Endothelial cell of umbilical vein (primary cell): ENCODE measurements around the gene MAN1A2. TPM values are rescaled to one million over a fixed set of nuclear protein-coding genes. Genes with fewer than 3 reads are reported as not detected.
A peak's percentile ranks its signal among the peaks of the same experiment; 100 is the strongest.

Experiments used
- BruUV-seq: library from RNA; stranded (reverse); fragments of 400-500 nt; replicated peaks from 2 replicates; lab custom pipeline; 2021; lab: Mats Ljungman, UMichigan
- CTCF ChIA-PET: fragments of 300-600, 350-600 bp; sonication (Branson Sonifier 250); formaldehyde crosslinking; loops from one replicate; lab custom pipeline; 2021; ENCODE audit warnings: antibody characterized with exemption, inconsistent platforms; lab: Charles Lee
- POLR2A ChIA-PET: fragments of 300-600, 350-600 bp; sonication (Branson Sonifier 250); formaldehyde crosslinking; loops from one replicate; lab custom pipeline; 2021; ENCODE audit warnings: antibody characterized with exemption, inconsistent platforms; lab: Charles Lee
- DNase-seq: peaks from one replicate; pipeline ENCODE4 v3.0.0-alpha.2; 2011; ENCODE audit warnings: low read depth, low spot score
- FAIRE-seq: peaks from 2 replicates; lab custom pipeline; 2011; peaks lifted over from hg19 to GRCh38; lab: Jason Lieb, UNC
- H2AFZ ChIP-seq: 2 replicates; pipeline ENCODE4 v1.6.0; 2012; ENCODE audit warnings: low read depth, low read length, control low read depth, inconsistent platforms
- H3K27ac ChIP-seq: 2 replicates; pipeline ENCODE4 v1.5.1; 2011; ENCODE audit warnings: low read depth, mild to moderate bottlenecking, control low read depth, low read length, moderate library complexity; ENCODE audit not compliant: insufficient read depth
- H3K27me3 ChIP-seq, 2 experiments: 2 replicates each; pipeline versions ENCODE4 v1.6.0 to v1.6.1; 2011; ENCODE audit warnings: low read length in 2 of 2, mixed read lengths in 1 of 2; ENCODE audit not compliant: control insufficient read depth in 2 of 2, insufficient read depth in 2 of 2
- H3K36me3 ChIP-seq, 2 experiments: 2 replicates in 1 of 2; 3 replicates in 1 of 2; pipeline ENCODE4 v1.5.1; 2011; ENCODE audit warnings: low read length in 2 of 2, mild to moderate bottlenecking in 1 of 2, moderate library complexity in 1 of 2; ENCODE audit not compliant: control insufficient read depth in 2 of 2, insufficient read depth in 2 of 2; ENCODE audit errors: extremely low read depth in 1 of 2
- H3K4me1 ChIP-seq: 3 replicates; pipeline ENCODE4 v1.5.1; 2011; ENCODE audit warnings: mild to moderate bottlenecking, low read length; ENCODE audit not compliant: control insufficient read depth, insufficient read depth; ENCODE audit errors: extremely low read depth
- H3K4me2 ChIP-seq: 2 replicates; pipeline ENCODE4 v1.6.1; 2011; ENCODE audit warnings: low read length, control low read depth, mixed read lengths; ENCODE audit not compliant: insufficient read depth
- H3K4me3 ChIP-seq, 3 experiments: fragments of 200-600 bp in 1 of 3; sonication (generic), shearing (Covaris generic) in 1 of 3; replicated peaks in 1 of 3; 2 replicates each; pipeline ENCODE4 v1.5.1; 2011 to 2016; ENCODE audit warnings: control low read depth in 3 of 3, low read length in 3 of 3, mild to moderate bottlenecking in 2 of 3, inconsistent platforms in 1 of 3, low read depth in 1 of 3, moderate library complexity in 1 of 3; ENCODE audit not compliant: insufficient read depth in 1 of 3
- H3K79me2 ChIP-seq: 2 replicates; pipeline ENCODE4 v1.6.0; 2012; ENCODE audit warnings: low read length, inconsistent platforms; ENCODE audit not compliant: control insufficient read depth, insufficient read depth
- H3K9ac ChIP-seq: replicated peaks from 2 replicates; pipeline ENCODE3; 2011; ENCODE audit warnings: low read length, control low read depth; ENCODE audit not compliant: insufficient read depth; ENCODE audit errors: extremely low read depth
- H3K9me1 ChIP-seq: replicated peaks from 3 replicates; pipeline ENCODE4 v1.6.0; 2011; ENCODE audit warnings: mild to moderate bottlenecking, low read length; ENCODE audit not compliant: control insufficient read depth, insufficient read depth; ENCODE audit errors: extremely low read depth
- H3K9me3 ChIP-seq: replicated peaks from 2 replicates; pipeline ENCODE4 v1.5.1; 2012; ENCODE audit warnings: low read length, inconsistent platforms; ENCODE audit not compliant: control insufficient read depth, insufficient read depth
- H4K20me1 ChIP-seq: replicated peaks from 2 replicates; pipeline ENCODE3; 2011; ENCODE audit warnings: mild to moderate bottlenecking, low read length; ENCODE audit not compliant: control insufficient read depth, insufficient read depth; ENCODE audit errors: extremely low read depth
- CTCF ChIP-seq, 2 donors: IDR thresholded peaks; 1 replicate in 1 of 2; 2 replicates in 1 of 2; pipeline ENCODE4 v1.5.1; 2011; ENCODE audit warnings: low read length in 2 of 2, mild to moderate bottlenecking in 2 of 2, moderate library complexity in 2 of 2, control low read depth in 1 of 2, inconsistent platforms in 1 of 2, low read depth in 1 of 2; ENCODE audit not compliant: insufficient read depth in 1 of 2; ENCODE audit errors: extremely low read depth in 1 of 2
- EZH2 ChIP-seq: IDR thresholded peaks from 2 replicates; pipeline ENCODE4 v1.6.1; 2012; ENCODE audit warnings: borderline replicate concordance, low read depth, mild to moderate bottlenecking, moderate library complexity, low read length, inconsistent platforms; ENCODE audit not compliant: severe bottlenecking
- FOS ChIP-seq: IDR thresholded peaks from 2 replicates; pipeline ENCODE4 v1.6.1; 2011; ENCODE audit warnings: mild to moderate bottlenecking, low read length, moderate library complexity, borderline replicate concordance; ENCODE audit not compliant: insufficient read depth
- GATA2 ChIP-seq: IDR thresholded peaks from 2 replicates; pipeline ENCODE4 v1.7.0; 2011; ENCODE audit warnings: low read depth, mild to moderate bottlenecking, moderate library complexity, mixed read lengths, low read length; ENCODE audit not compliant: insufficient read length, insufficient read depth
- JUN ChIP-seq: IDR thresholded peaks from 2 replicates; pipeline ENCODE4 v1.6.1; 2011; ENCODE audit warnings: borderline replicate concordance, low read depth; ENCODE audit not compliant: insufficient read length, insufficient read depth
- MYC ChIP-seq: IDR thresholded peaks from one replicate; pipeline ENCODE4 v1.6.1; 2011; ENCODE audit warnings: mild to moderate bottlenecking, low read depth, low read length
- POLR2A ChIP-seq: IDR thresholded peaks from 2 replicates; pipeline ENCODE4 v1.6.1; 2012; ENCODE audit warnings: low read depth, mild to moderate bottlenecking, control low read depth, low read length
- POLR2AphosphoS5 ChIP-seq: IDR thresholded peaks from 2 replicates; pipeline ENCODE4 v1.6.1; 2012; ENCODE audit warnings: low read depth, mild to moderate bottlenecking, control low read depth, low read length, moderate library complexity; ENCODE audit not compliant: insufficient read depth
- dilution Hi-C: fragments of 300-500 bp; cut with MboI; formaldehyde crosslinking; loops from one replicate; pipeline ENCODE4 v1.15.0; 2019; ENCODE audit warnings: low sequenced_read_pairs; ENCODE audit not compliant: extremely low pct_ligation_motif_present
- intact Hi-C: fragments of 100-400 bp; cut with micrococcal nuclease; formaldehyde crosslinking; loops from one replicate; pipeline ENCODE4 v1.10.0; 2022
- polyA plus RNA-seq, 4 experiments: library from polyadenylated mRNA; depleted of rRNA in 3 of 4; stranded (reverse) in 3 of 4; unstranded in 1 of 4; fragments of >200 nt; gene quantifications; 2 replicates each; pipeline versions ENCODE4 v1.2.1 to v1.2.3, GENCODE V29; 2011 to 2012; ENCODE audit warnings: missing spikeins in 1 of 4
- total RNA-seq: library from RNA; stranded (reverse); gene quantifications from 2 replicates; pipeline ENCODE4 v1.2.3, GENCODE V29; 2021
- TF ChIP-seq, protein P1 (sequence below): IDR thresholded peaks from 2 replicates; pipeline ENCODE4 v1.6.1; 2011; ENCODE audit not compliant: insufficient read depth, insufficient read length

The MAN1A2 gene
- total and polyA plus RNA-seq, 2 donors (not counting 3 experiments of a cell fraction or from before 2014, with no cell fraction given), result 13.5 to 36.2 TPM

DNA sequence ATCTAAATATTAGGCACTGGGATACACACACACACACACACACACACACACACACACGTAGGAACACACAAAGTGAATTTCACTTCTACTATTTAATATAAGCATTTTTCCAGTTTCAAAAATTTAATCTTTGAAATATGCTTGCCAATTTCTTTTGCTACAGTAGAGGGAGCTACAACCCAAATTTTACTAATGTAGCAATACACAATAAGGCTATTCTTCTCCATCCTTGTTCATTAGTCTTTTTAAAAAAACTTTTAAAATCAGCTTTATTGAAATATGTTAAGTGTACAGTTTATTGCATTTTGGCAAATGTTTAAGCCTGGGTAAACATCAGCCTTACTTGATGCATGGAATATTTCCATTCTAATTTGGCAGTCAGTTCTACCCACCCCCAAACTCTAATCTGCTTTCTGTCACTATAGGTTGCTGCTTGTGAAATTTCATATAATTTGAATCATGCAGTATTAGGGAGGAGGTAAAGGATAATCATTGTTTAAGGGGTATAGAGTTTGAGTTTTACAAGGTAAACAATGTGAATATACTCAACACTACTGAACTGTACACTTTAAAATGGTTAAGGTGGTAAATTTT is 145.6 kb downstream of the MAN1A2 start:
- intact Hi-C loops, result loop anchor here (1.0 to 5.0 kb wide), 4 partner anchors 146 to 382 kb away; partner anchors contain the start of gene MAN1A2
- no peaks in the 10 kb centered on the region for H3K27me3 ChIP-seq
- H3K4me1 ChIP-seq, result no peaks in the 10 kb centered on the region
- no peaks in the 10 kb centered on the region for H3K9me1 ChIP-seq
- peak; percentile 41 for DNase-seq
- H3K4me2 ChIP-seq, result no peak overlapping the region
- no peak overlapping the region for H2AFZ ChIP-seq
- no peaks in the 10 kb centered on the region for H4K20me1 ChIP-seq
- ChIA-PET CTCF (interaction anchor here (0.7 to 4.6 kb wide), 21 partner anchors 10 to 446 kb away, joined by 3 to 173 read pairs (median 4); no protein-coding TSS in a partner anchor), POLR2A (interaction anchor here (0.6 to 1.1 kb wide), 2 partner anchors 241 to 327 kb away, joined by 3 read pairs; no protein-coding TSS in a partner anchor)
- peak; percentile 35 for FAIRE-seq
- no peak overlapping the region for H3K27ac ChIP-seq
- BruUV-seq, result no TSS peak
- dilution Hi-C loops, result no loop called here
- H3K79me2 ChIP-seq, result no peaks in the 10 kb centered on the region
- H3K4me3 ChIP-seq, result no peak overlapping the region
- peak; percentile 20 to 32 for TF ChIP-seq CTCF (IDR thresholded peaks at IDR 0.05; ENCODE audit: extremely low read depth in 1 of 2, insufficient read depth in 1 of 2, low read depth in 1 of 2, low read length in 2 of 2)
- no peak for TF ChIP-seq GATA2
- TF ChIP-seq MYC, result no peak
- no peaks in the 10 kb centered on the region for H3K9me3 ChIP-seq
- no peak overlapping the region for H3K9ac ChIP-seq
- H3K36me3 ChIP-seq, result peaks cover 0 to 3% of the 10 kb centered on the region in 2 experiments

GRCh38 chr1:117523111-117523510 is 155.9 kb downstream of the MAN1A2 start:
- BruUV-seq, result TSS peak; percentile 18
- H4K20me1 ChIP-seq, result no peaks in the 10 kb centered on the region
- DNase-seq (no peak), FAIRE-seq (no peak)
- no peaks in the 10 kb centered on the region for H3K27me3 ChIP-seq
- dilution Hi-C loops, result no loop called here
- POLR2A ChIA-PET, result no interaction called here
- H3K4me1 ChIP-seq, result no peaks in the 10 kb centered on the region
- no peak overlapping the region for H3K27ac ChIP-seq
- H3K9me1 ChIP-seq, result no peaks in the 10 kb centered on the region
- no peak overlapping the region for H3K4me2 ChIP-seq
- intact Hi-C loops, result loop anchor here (5.0 kb wide), 1 partner anchor 84 kb away; the partner anchor contains the start of gene TENT5C
- CTCF ChIA-PET, result interaction anchor here (1.0 to 1.4 kb wide), 3 partner anchors 10 to 231 kb away, joined by 4 to 6 read pairs (median 5); no protein-coding TSS in a partner anchor
- H2AFZ ChIP-seq, result no peak overlapping the region
- no peak for TF ChIP-seq POLR2AphosphoS5
- no peak for TF ChIP-seq MYC
- TF ChIP-seq CTCF (IDR thresholded peaks at IDR 0.05; ENCODE audit: extremely low read depth in 1 of 2, insufficient read depth in 1 of 2, low read depth in 1 of 2, low read length in 2 of 2), result no peak
- TF ChIP-seq JUN, result no peak
- no peak for TF ChIP-seq FOS
- no peak for TF ChIP-seq GATA2
- no peak for TF ChIP-seq POLR2A
- TF ChIP-seq, protein P1, sequence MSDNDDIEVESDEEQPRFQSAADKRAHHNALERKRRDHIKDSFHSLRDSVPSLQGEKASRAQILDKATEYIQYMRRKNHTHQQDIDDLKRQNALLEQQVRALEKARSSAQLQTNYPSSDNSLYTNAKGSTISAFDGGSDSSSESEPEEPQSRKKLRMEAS, result no peak
- TF ChIP-seq EZH2, result no peak
- H3K9me3 ChIP-seq, result no peaks in the 10 kb centered on the region
- H3K4me3 ChIP-seq, result no peak overlapping the region
- H3K9ac ChIP-seq, result no peak overlapping the region
- peaks cover 0 to 2% of the 10 kb centered on the region in 2 experiments for H3K36me3 ChIP-seq
- no peaks in the 10 kb centered on the region for H3K79me2 ChIP-seq
